B cell (primary cell): ENCODE measurements around the gene SSC5D.

Experiments used
- CTCF ChIP-seq: fragments of 200-600 bp; IDR thresholded peaks from one replicate; pipeline ENCODE4 v1.8.0; 2022; ENCODE audit warnings: antibody characterized with exemption, mild to moderate bottlenecking
- EZH2 ChIP-seq: IDR thresholded peaks from 2 replicates; pipeline ENCODE4 v1.6.1; 2012; ENCODE audit warnings: borderline replicate concordance, low read depth, mild to moderate bottlenecking, moderate library complexity, low read length; ENCODE audit not compliant: insufficient read depth, poor library complexity, severe bottlenecking

- TF ChIP-seq CTCF = no peak
- no peak for TF ChIP-seq EZH2
Observed at GRCh38 chr19:55449469-55449868, 38.8 kb upstream of the SSC5D start.
